BE2C (cell line): ENCODE measurements around the gene RPL32.
A peak's percentile ranks its signal among the peaks of the same experiment; 100 is the strongest.

Experiments used
- DNase-seq: peaks from one replicate; pipeline ENCODE4 v3.0.0-alpha.2; 2020
- H3K27me3 ChIP-seq: fragments of 250-450 bp; sonication (Bioruptor Pico); 2 replicates; pipeline ENCODE4 v1.5.1; 2020; ENCODE audit warnings: mild to moderate bottlenecking
- H3K36me3 ChIP-seq: fragments of 250-450 bp; sonication (Bioruptor Pico); 2 replicates; pipeline ENCODE4 v1.5.1; 2020; ENCODE audit warnings: mild to moderate bottlenecking
- H3K4me1 ChIP-seq: fragments of 250-450 bp; sonication (Bioruptor Pico); 2 replicates; pipeline ENCODE4 v1.5.1; 2020
- H3K4me3 ChIP-seq: 2 replicates; pipeline ENCODE4 v1.5.1; 2011; ENCODE audit warnings: low read depth, low read length
- H3K9me3 ChIP-seq: fragments of 250-450 bp; sonication (Bioruptor Pico); 2 replicates; pipeline ENCODE4 v1.5.1; 2020
- TF ChIP-seq, protein P1 (sequence below): IDR thresholded peaks from 2 replicates; pipeline ENCODE4 v1.5.1; 2012; ENCODE audit warnings: mild to moderate bottlenecking, low read depth, low read length

Gene RPL32

DNA sequence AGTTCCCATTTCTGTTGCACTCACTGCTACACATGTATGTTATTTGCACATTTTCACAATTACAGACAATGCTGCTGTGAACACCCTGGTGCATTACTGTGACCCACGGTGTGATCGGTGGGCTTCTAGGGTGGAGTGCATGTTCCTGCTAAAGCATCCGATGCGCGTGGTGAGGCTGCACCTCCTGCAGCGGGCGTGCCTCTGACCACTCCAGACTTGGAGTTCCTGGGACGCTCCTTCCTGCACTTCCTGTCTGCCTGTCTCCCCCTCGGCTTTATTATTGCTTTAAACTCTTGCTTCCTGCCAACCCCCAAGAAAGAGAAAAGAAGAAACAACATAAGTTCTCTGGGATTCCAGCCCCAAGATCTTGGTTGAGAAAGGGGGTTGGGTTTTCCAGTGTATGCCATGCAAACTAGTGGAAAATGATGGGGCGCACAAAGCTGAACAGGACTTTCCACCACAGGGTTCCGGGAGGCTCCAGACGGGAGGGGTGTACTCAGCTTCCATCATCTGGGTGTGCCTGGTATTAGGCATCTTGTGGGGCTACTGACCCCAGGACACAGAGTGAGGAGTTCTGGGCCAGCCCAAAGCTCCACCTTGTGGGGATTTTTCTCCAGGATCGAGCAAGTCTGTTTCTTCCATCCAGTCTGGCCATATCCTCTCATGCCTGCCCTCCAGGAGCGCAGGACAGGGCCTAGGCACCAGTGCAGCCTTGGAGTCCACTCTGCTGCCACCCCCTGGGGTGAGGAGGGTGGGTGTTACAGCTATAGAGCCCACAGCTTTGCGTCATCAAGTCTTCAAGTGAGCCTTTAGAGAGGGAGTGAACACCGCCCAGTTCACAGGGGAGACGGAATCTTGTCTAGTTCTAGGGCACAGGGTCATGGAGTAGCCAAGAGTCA lies 11.2 kb downstream of the RPL32 start:
- Histone ChIP-seq H3K9me3 (no peaks in the 10 kb centered on the region), H3K27me3 (no peaks in the 10 kb centered on the region), H3K4me1 (no peaks in the 10 kb centered on the region), H3K36me3 (peaks cover 40% of the 10 kb centered on the region), H3K4me3 (no peak overlapping the region)
- no peak for DNase-seq
- TF ChIP-seq, protein P1, sequence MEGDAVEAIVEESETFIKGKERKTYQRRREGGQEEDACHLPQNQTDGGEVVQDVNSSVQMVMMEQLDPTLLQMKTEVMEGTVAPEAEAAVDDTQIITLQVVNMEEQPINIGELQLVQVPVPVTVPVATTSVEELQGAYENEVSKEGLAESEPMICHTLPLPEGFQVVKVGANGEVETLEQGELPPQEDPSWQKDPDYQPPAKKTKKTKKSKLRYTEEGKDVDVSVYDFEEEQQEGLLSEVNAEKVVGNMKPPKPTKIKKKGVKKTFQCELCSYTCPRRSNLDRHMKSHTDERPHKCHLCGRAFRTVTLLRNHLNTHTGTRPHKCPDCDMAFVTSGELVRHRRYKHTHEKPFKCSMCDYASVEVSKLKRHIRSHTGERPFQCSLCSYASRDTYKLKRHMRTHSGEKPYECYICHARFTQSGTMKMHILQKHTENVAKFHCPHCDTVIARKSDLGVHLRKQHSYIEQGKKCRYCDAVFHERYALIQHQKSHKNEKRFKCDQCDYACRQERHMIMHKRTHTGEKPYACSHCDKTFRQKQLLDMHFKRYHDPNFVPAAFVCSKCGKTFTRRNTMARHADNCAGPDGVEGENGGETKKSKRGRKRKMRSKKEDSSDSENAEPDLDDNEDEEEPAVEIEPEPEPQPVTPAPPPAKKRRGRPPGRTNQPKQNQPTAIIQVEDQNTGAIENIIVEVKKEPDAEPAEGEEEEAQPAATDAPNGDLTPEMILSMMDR: no peak

DNA sequence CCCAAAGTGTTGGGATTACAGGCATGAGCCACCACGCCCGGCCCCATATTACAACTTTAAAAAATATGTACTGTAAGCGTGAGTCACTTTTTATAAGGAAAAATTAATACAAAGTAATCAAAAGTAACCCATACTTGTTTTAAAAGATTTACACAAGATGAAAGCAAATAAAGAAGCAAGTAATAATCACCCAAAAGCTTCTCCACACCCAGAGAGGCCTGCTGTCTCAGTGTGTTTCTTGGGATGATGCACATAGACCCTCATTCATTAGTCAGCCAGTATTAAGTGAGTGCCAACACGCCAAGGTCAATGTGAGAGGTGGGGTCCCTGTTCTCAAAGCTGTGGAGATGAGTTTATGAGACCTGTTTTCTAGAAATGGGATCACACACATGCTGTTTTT lies 12.0 kb downstream of the RPL32 start:
- TF ChIP-seq, protein P1: no peak
- no peak overlapping the region for H3K4me3 ChIP-seq
- peaks cover 33% of the 10 kb centered on the region for H3K36me3 ChIP-seq
- no peaks in the 10 kb centered on the region for H3K4me1 ChIP-seq
- DNase-seq: no peak
- H3K9me3 ChIP-seq: no peaks in the 10 kb centered on the region
- H3K27me3 ChIP-seq: no peaks in the 10 kb centered on the region

DNA sequence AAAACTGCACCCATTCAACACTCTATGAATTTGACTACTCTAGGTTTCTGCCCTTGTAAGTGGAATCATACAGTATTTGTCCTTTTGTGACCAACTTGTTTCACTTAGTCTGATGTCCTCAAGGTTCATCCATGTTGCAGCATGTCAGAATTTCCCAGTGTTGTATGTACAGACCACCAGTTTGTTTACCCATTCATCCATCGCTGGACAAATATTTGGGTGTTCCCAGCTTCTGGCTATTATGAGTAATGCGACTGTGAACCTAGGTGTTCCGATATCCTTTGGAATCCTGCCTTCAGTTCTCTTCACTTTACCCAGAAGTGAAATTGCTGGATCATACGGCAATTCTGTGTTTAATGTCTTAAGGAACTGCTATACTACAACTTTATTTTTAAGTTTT lies 12.6 kb downstream of the RPL32 start:
- Histone ChIP-seq H3K27me3 (no peaks in the 10 kb centered on the region), H3K36me3 (peaks cover 27% of the 10 kb centered on the region), H3K4me3 (no peak overlapping the region), H3K9me3 (no peaks in the 10 kb centered on the region), H3K4me1 (no peaks in the 10 kb centered on the region)
- DNase-seq: no peak
- TF ChIP-seq, protein P1: no peak

DNA sequence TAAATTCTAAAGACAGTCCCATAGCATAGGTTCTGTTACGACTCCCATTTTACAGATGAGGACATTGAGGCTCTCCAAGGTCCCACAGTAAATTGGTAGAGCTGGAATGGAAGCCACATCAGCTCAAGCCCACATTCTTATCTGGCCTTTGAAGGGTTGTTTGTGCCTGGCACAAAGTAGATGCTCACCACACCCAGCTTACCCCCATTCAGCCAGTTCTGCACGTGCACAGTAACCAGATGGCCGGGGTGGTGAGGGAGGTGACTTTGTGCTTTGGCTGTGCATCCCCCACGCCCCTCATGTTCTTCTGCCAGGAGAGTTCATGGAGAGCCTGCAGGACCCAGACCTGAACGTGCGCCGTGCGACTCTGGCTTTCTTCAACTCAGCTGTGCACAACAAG lies 16.2 kb downstream of the RPL32 start:
- no peak for DNase-seq
- TF ChIP-seq, protein P1: no peak
- H3K9me3 ChIP-seq: no peaks in the 10 kb centered on the region
- H3K4me3 ChIP-seq: no peak overlapping the region
- H3K36me3 ChIP-seq: peaks cover 3% of the 10 kb centered on the region; the same call in 1 of the 2 replicates
- H3K27me3 ChIP-seq: no peaks in the 10 kb centered on the region
- no peaks in the 10 kb centered on the region for H3K4me1 ChIP-seq

DNA sequence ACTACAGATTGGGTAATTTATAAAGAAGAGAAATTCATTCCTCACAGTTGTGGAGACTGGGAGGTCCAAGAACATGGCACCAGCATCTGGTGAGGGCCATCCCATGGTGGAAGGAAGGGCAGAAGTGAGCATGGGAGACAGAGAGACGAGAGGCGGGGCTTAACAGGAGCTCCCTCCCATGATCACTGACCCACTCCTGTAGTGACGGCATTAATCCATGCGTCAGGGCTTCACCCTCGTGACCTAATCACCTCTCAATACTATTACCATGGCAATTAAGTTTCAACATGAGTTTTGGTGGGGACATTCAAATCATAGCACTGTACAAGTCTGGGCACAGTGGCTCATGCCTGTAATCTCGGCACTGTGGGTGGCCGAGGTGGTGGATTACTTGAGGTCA lies 17.1 kb downstream of the RPL32 start:
- TF ChIP-seq, protein P1: no peak
- Histone ChIP-seq H3K27me3 (no peaks in the 10 kb centered on the region), H3K36me3 (no peaks in the 10 kb centered on the region), H3K4me1 (no peaks in the 10 kb centered on the region), H3K9me3 (no peaks in the 10 kb centered on the region), H3K4me3 (no peak overlapping the region)
- no peak for DNase-seq

DNA sequence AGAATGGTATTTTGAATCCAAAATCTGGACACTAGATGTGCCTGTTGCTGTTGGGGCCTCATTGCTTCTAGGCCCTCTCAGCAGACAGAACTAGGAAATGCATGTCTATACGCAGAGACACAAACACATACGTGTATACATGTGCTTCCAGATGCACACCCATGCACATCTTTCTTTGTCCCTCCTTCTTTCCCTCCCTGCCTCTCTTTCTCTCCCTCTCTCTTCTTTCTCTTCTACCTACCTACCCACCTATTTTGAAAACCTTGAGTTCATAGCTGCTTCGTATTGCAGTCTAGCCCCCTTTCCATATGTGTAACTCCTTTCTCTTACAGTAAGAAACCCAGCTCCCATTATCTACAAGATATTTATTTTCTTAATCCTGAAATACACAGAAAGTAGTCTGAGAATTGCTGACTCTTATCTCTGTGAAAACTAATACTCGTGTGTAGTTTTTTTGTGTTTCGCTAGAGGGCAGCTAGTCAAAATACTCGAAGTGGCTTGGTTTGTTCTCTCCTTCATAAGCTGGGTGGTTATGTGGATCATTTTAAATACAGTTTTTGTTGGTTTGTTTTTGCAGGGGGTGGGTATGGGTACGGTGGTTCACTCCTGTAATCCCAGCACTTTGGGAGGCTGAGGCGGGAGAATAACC lies 18.5 kb downstream of the RPL32 start:
- no peak for DNase-seq
- no peaks in the 10 kb centered on the region for H3K36me3 ChIP-seq
- H3K27me3 ChIP-seq: no peaks in the 10 kb centered on the region
- no peaks in the 10 kb centered on the region for H3K4me1 ChIP-seq
- H3K4me3 ChIP-seq: no peak overlapping the region
- no peaks in the 10 kb centered on the region for H3K9me3 ChIP-seq
- TF ChIP-seq, protein P1: peak; percentile 36
